Stimulated activated CD4-positive, alpha-beta T cell treated with anti-CD3 and anti-CD28 coated beads, Interleukin-1b, Interleukin-23, amount 100 ng/mL, for 1 hour (primary cell): Measurements from ENCODE around the gene CCDC177.
"Not testable (repeated sequence)": the region's sequence is repeated elsewhere in the genome, so short reads cannot be mapped to it uniquely, and the experiment has no call there.

Experiments used
- DNase-seq, 2 donors: peaks; one replicate each; pipeline ENCODE4 v3.0.0-alpha.2; 2020; ENCODE audit warnings: low read depth in 2 of 2

Gene CCDC177

DNA sequence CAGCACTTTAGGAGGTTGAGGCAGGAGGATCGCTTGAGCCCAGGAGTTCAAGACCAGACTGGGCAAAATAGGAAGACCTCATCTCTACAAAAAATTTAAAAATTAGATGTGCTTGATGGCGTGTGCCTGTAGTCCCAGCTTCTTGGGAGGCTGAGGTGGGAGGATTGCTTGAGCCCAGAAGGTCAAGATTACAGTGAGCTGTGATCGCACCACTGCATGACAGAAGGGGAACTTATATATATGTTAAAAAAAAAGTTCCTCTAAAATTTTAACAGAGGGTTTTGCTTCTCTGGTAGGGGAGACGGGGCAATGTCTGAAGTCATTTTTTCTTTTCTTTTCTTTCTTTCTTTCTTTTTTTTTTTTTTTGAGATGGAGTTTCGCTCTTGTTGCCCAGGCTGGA lies 24.8 kb upstream of the CCDC177 start:
- not testable (repeated sequence) for DNase-seq

DNA sequence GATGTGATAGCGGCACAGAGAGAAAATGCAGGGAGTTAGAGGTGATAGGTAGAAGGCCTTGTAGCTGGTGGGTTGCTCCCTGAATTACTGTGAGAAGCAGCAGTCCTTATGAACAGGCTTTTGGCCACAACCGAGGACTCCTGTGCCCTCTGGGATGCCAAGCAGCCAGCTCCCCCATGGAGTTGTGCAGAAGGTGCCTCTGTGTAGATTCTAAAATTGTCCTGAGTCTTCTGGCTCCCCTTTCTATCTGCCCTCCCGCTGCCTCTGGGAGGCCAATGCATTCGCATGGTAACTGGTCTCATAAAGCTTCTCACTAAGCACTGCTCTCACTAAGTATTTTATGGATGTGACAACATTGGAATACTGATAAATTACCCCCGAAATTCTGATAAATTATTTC lies 20.7 kb upstream of the CCDC177 start:
- no peak for DNase-seq

DNA sequence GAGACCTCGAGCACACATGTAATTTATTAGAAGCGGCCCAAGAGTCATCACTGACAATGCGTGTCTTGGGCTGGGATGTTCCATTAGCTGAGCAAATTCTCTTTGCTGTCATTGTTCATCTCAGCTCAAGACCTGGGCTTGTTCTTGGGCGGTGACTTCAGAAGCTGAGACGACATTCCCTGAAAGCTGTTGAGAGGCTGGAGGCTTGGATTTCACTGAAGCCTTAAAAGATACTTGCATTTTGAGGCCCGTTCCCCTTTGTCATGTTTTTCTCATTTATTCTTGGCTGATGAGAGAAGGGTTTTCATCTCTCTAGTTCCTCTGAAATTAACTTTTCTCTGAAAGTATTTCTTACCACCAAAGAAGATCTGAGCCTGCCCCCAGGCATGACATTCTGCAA lies 20.2 kb upstream of the CCDC177 start:
- DNase-seq, result no peak

DNA sequence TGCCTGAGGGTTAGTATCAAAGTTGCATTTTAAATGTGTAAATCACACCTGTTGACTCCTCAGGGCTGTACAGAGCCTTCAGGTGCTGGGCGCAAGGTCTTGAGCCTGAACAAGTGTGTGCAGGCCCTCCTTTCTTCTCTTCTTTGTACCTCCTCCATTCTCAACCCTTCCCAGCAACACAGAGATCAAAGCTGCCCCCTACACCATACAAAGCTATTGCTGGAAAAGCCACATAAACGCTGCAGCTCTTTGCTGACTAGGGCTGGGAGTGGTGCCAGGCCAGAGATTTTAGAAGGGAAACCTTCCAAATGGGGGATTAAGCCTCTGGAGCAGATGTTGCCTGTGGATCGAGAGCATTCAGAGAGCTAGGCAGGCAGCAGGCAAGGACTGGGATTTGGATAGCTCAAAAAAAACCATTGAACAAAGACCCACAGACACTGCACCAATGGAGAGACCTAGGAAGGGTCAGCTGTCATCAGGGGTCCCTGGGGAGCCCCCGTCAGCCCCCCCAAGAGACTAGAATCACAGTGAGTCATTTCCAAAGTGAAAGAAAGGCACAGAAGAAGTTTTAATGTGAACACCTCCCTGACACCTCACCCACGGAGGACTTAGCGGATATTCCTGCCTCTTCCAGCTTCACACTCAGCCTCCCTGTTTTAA lies 18.5 kb upstream of the CCDC177 start:
- no peak for DNase-seq

DNA sequence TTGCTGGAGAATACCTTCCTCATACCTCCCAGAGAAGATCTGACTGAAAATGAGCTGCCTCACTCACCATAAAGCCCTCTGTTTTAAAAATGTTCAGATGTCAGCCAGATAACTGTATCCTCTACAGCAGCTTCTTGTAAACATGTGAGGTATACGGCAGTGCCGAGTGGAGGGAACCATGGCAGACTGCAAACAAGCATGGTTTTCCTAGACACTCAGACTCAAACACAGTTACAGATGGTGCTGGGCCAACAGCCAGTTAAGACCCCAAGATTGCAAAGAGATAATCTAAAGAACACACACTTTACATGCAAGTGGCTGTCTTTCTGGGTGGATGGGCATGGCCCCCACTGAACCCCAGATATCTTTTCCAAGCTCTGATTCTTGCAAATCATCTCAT lies 16.6 kb upstream of the CCDC177 start:
- DNase-seq, result no peak

GRCh38 chr14:69587389-69587788 lies 12.7 kb upstream of the CCDC177 start:
- no peak for DNase-seq

DNA sequence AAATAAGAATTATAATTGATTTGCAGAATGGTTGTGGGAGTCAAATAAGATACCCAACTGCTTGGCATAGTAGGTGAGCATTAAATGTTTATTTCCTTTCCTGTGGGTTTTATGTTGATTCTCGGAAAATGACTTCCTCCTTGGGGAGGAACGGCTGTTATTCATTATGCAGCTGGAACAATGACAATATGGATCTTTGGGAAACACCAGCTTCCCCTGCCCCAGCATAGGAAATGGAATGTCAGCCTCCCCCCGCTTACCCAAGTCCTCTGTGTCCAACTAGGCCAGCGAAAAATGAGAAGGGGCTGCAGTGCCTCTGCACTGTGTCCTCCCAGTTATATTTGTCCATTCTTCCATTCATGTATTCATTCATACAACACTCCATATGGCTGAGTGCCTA lies 11.7 kb upstream of the CCDC177 start:
- DNase-seq, result no peak

GRCh38 chr14:69584389-69584788 lies 9.7 kb upstream of the CCDC177 start:
- no peak for DNase-seq

GRCh38 chr14:69582829-69583228 lies 8.2 kb upstream of the CCDC177 start:
- DNase-seq, result no peak

- DNase-seq, result no peak
Measured at GRCh38 chr14:69582212-69582611, 7.5 kb upstream of the CCDC177 start.

- no peak for DNase-seq
Measured at GRCh38 chr14:69581316-69581935, 6.8 kb upstream of the CCDC177 start.

DNA sequence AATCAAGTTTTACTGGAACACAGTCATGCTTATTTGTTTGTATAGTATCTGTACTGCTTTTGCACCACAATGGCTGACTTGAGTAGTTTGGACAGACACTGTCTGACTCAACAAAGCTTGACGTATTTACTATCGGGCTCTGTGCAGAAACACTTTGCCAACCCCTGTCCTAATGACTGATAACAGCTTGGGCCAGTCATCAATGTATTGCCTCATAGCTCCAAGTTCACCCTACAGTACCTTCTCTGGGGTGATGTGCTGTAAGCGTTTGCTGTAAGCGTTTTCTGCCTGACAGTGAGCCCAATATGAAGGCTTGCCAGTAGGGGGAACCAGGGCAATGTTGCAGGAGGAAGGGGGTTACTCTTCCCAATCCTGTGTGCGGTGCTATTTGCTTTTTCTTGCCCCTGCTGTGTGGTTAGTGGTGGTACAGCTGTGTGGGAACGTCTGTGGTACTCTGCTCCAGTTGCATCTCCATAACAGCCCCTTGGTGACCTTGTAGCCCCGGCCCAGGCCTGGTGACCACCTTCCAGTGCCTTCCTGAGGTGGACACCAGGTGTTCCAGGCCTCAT lies 5.4 kb upstream of the CCDC177 start:
- no peak for DNase-seq

- DNase-seq, result no peak
Measured at GRCh38 chr14:69579476-69579875, 4.8 kb upstream of the CCDC177 start.

- no peak for DNase-seq
Measured at GRCh38 chr14:69574954-69575295, 254 bp upstream of the CCDC177 start.

GRCh38 chr14:69573831-69574262 lies 824 bp downstream of the CCDC177 start:
- DNase-seq, result no peak

- DNase-seq, result no peak
Measured at GRCh38 chr14:69573205-69573830, 1.4 kb downstream of the CCDC177 start.

- DNase-seq, result no peak
Measured at GRCh38 chr14:69572841-69573135, 1.9 kb downstream of the CCDC177 start.

- no peak for DNase-seq
Measured at GRCh38 chr14:69572030-69572840, 2.4 kb downstream of the CCDC177 start.

GRCh38 chr14:69571449-69572029 lies 3.1 kb downstream of the CCDC177 start:
- DNase-seq, result no peak

DNA sequence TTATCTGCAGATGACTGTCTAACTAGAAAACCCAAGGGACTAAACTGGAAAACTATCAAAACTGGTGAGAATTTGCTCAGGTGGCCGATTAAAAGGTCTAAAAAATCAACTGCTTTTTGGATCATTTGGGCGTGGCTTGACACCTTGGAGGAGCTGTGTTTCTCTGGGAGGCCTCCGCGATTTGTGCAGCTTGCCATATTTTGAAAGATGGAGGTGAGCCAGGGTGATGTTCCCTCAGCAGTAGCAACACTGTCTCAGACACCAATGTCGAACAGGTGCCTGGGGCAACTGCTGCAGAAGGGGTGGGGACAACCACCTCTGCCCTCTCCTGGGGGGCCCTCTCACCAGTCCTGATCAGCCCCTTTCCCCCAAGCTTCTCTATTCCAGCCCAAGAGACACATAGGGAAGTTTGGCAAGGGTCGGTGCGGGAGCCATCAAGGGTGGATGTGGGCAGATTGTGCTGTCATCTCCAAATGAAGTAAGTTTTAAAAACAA lies 3.8 kb downstream of the CCDC177 start:
- no peak for DNase-seq

DNA sequence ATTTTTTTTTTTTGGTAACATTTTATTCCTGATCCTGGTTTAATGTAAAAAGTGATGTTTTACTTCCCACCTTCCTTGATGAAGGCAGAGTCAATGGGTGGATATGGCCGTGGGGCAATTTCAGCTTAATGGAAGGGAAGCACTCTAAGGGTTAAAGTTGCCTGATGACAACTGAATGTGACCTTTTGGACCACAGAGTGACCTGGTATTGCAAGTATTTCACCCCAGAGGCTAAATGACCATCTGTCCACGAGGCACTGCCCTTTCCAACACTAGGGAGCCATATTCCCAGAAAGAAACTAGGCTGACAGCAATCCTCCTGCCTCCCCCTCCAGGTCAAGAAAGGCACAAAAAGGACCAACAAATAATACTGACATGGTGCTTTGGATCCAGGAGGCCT lies 4.8 kb downstream of the CCDC177 start:
- no peak for DNase-seq

- DNase-seq, result no peak
Measured at GRCh38 chr14:69567563-69567962, 7.1 kb downstream of the CCDC177 start.
